Activated CD4-positive, alpha-beta T cell treated with anti-CD3 and anti-CD28 coated beads for 36 hours (primary cell): ENCODE data around the gene RAB20. TPM values are rescaled to one million over a fixed set of nuclear protein-coding genes. Genes with fewer than 3 reads are reported as not detected.

Source experiments
- ATAC-seq: fragments of 200-7000 bp; cut with Tn5 transposase; one replicate; pipeline ENCODE4 v1.10.0; 2021; ENCODE audit warnings: mild to moderate bottlenecking, moderate library complexity
- CTCF ChIA-PET: fragments of 350-600 bp; sonication (Branson Sonifier 250); formaldehyde crosslinking; loops from one replicate; lab custom pipeline; 2021; ENCODE audit warnings: antibody characterized with exemption; lab: Charles Lee
- POLR2A ChIA-PET: fragments of 350-600 bp; sonication (Branson Sonifier 250); formaldehyde crosslinking; loops from one replicate; lab custom pipeline; 2021; ENCODE audit warnings: antibody characterized with exemption, inconsistent platforms; lab: Charles Lee
- DNase-seq: peaks from one replicate; pipeline ENCODE4 v3.0.0-alpha.2; 2020
- H3K27ac Mint-ChIP-seq: one replicate; pipeline ENCODE4 v1.8.0; 2021; ENCODE audit warnings: mixed read lengths
- H3K27me3 Mint-ChIP-seq: one replicate; pipeline ENCODE4 v1.8.0; 2021; ENCODE audit warnings: mixed read lengths
- H3K36me3 Mint-ChIP-seq: one replicate; pipeline ENCODE4 v1.8.0; 2021; ENCODE audit warnings: low read depth, mixed read lengths
- H3K4me1 Mint-ChIP-seq: one replicate; pipeline ENCODE4 v1.8.0; 2021; ENCODE audit warnings: mixed read lengths
- H3K4me3 Mint-ChIP-seq: one replicate; pipeline ENCODE4 v1.8.0; 2021; ENCODE audit warnings: mild to moderate bottlenecking, moderate library complexity, mixed read lengths
- H3K9me3 Mint-ChIP-seq: one replicate; pipeline ENCODE4 v1.8.0; 2021; ENCODE audit warnings: low read depth, mixed read lengths
- intact Hi-C, 2 experiments: fragments of 100-400 bp; cut with DNase I in 1 of 2; cut with micrococcal nuclease in 1 of 2; formaldehyde crosslinking; loops; one replicate each; pipeline versions ENCODE4 v1.14.2 to v1.15.1; 2022 to 2024; cut with DNase I, micrococcal nuclease
- total RNA-seq, 2 experiments: library from RNA; stranded (reverse); gene quantifications; one replicate each; pipeline ENCODE4 v1.2.3, GENCODE V29; 2021

Gene RAB20
- total RNA-seq, 2 experiments from 2014 or later: 6.0 to 9.0 TPM

GRCh38 chr13:110517505-110518225 is 43.9 kb downstream of the RAB20 start:
- no peaks in the 10 kb centered on the region for H3K9me3 Mint-ChIP-seq
- no peak for DNase-seq
- H3K27ac Mint-ChIP-seq: no peak overlapping the region
- ChIA-PET POLR2A (no interaction called here), CTCF (interaction anchor here (0.6 kb wide), 1 partner anchor 31 kb away, joined by 3 read pairs; no protein-coding TSS in a partner anchor)
- intact Hi-C loops: no loop called here
- H3K4me1 Mint-ChIP-seq: peaks cover 11% of the 10 kb centered on the region
- no peak for ATAC-seq
- H3K36me3 Mint-ChIP-seq: no peaks in the 10 kb centered on the region
- H3K4me3 Mint-ChIP-seq: no peak overlapping the region
- H3K27me3 Mint-ChIP-seq: peaks cover 3% of the 10 kb centered on the region

DNA sequence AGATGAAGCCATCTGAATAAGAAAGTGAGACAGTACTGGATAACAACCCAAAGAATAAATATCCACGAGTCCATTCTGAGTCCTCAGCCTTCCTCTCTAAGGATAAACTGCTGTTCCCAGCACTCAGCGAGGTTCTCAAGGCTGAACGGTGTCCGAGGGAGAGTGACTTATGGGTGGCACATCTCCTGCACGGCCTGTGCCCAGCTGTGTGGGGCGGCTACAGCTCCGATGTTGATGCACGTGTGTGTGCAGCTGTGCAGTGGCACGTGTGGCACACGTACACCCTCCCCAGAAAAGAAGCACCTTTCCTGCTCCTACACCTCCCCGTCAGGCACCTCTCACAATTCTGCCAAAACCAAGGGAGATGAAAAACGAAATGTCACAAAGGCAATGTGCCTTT is 45.0 kb downstream of the RAB20 start:
- ChIA-PET CTCF (no interaction called here), POLR2A (no interaction called here)
- intact Hi-C loops: no loop called here
- Mint-ChIP-seq H3K4me1 (peaks cover 11% of the 10 kb centered on the region), H3K27ac (no peak overlapping the region), H3K4me3 (no peak overlapping the region), H3K27me3 (peaks cover 3% of the 10 kb centered on the region), H3K36me3 (no peaks in the 10 kb centered on the region), H3K9me3 (no peaks in the 10 kb centered on the region)
- ATAC-seq: no peak
- no peak for DNase-seq

- intact Hi-C loops: no loop called here
- H3K27me3 Mint-ChIP-seq: peaks cover 1% of the 10 kb centered on the region
- no peaks in the 10 kb centered on the region for H3K9me3 Mint-ChIP-seq
- DNase-seq (no peak), ATAC-seq (no peak)
- no peaks in the 10 kb centered on the region for H3K36me3 Mint-ChIP-seq
- no peak overlapping the region for H3K4me3 Mint-ChIP-seq
- CTCF ChIA-PET: no interaction called here
- peaks cover 11% of the 10 kb centered on the region for H3K4me1 Mint-ChIP-seq
- POLR2A ChIA-PET: no interaction called here
- H3K27ac Mint-ChIP-seq: no peak overlapping the region
Measured at GRCh38 chr13:110512198-110512740, 49.3 kb downstream of the RAB20 start.

- H3K36me3 Mint-ChIP-seq: no peaks in the 10 kb centered on the region
- H3K9me3 Mint-ChIP-seq: no peaks in the 10 kb centered on the region
- ATAC-seq: no peak
- ChIA-PET CTCF (no interaction called here), POLR2A (no interaction called here)
- H3K4me3 Mint-ChIP-seq: no peak overlapping the region
- peaks cover 11% of the 10 kb centered on the region for H3K4me1 Mint-ChIP-seq
- no peaks in the 10 kb centered on the region for H3K27me3 Mint-ChIP-seq
- intact Hi-C loops: no loop called here
- no peak overlapping the region for H3K27ac Mint-ChIP-seq
- no peak for DNase-seq
Measured at GRCh38 chr13:110511509-110512181, 49.9 kb downstream of the RAB20 start.

GRCh38 chr13:110509971-110510786 is 51.3 kb downstream of the RAB20 start:
- Mint-ChIP-seq H3K36me3 (no peaks in the 10 kb centered on the region), H3K4me3 (no peak overlapping the region), H3K27ac (no peak overlapping the region), H3K27me3 (no peaks in the 10 kb centered on the region), H3K4me1 (peaks cover 4% of the 10 kb centered on the region), H3K9me3 (no peaks in the 10 kb centered on the region)
- CTCF ChIA-PET: no interaction called here
- DNase-seq (no peak), ATAC-seq (peak; percentile 23)
- intact Hi-C loops: no loop called here
- POLR2A ChIA-PET: interaction anchor here (0.5 to 0.6 kb wide), 2 partner anchors 86 to 224 kb away, joined by 3 to 5 read pairs; no protein-coding TSS in a partner anchor

- ATAC-seq (no peak), DNase-seq (no peak)
- Mint-ChIP-seq H3K27me3 (no peaks in the 10 kb centered on the region), H3K36me3 (no peaks in the 10 kb centered on the region), H3K9me3 (no peaks in the 10 kb centered on the region), H3K4me3 (no peak overlapping the region), H3K27ac (no peak overlapping the region), H3K4me1 (no peaks in the 10 kb centered on the region)
- ChIA-PET CTCF (no interaction called here), POLR2A (no interaction called here)
- intact Hi-C loops: no loop called here
Measured at GRCh38 chr13:110509478-110509926, 52.0 kb downstream of the RAB20 start.

- H3K4me3 Mint-ChIP-seq: no peak overlapping the region
- no peaks in the 10 kb centered on the region for H3K27me3 Mint-ChIP-seq
- POLR2A ChIA-PET: no interaction called here
- intact Hi-C loops: no loop called here
- CTCF ChIA-PET: interaction anchor here (0.6 to 0.8 kb wide), 2 partner anchors 20 to 45 kb away, joined by 3 read pairs; no protein-coding TSS in a partner anchor
- H3K27ac Mint-ChIP-seq: no peak overlapping the region
- no peaks in the 10 kb centered on the region for H3K4me1 Mint-ChIP-seq
- no peaks in the 10 kb centered on the region for H3K36me3 Mint-ChIP-seq
- H3K9me3 Mint-ChIP-seq: no peaks in the 10 kb centered on the region
- ATAC-seq (no peak), DNase-seq (no peak)
Measured at GRCh38 chr13:110507678-110508381, 53.7 kb downstream of the RAB20 start.

GRCh38 chr13:110506859-110507566 is 54.5 kb downstream of the RAB20 start:
- Mint-ChIP-seq H3K4me1 (no peaks in the 10 kb centered on the region), H3K27me3 (peaks cover 1% of the 10 kb centered on the region), H3K27ac (no peak overlapping the region), H3K9me3 (no peaks in the 10 kb centered on the region), H3K36me3 (no peaks in the 10 kb centered on the region), H3K4me3 (no peak overlapping the region)
- DNase-seq (no peak), ATAC-seq (no peak)
- intact Hi-C loops: no loop called here
- CTCF ChIA-PET: no interaction called here
- POLR2A ChIA-PET: no interaction called here

- Mint-ChIP-seq H3K36me3 (no peaks in the 10 kb centered on the region), H3K4me1 (no peaks in the 10 kb centered on the region), H3K4me3 (no peak overlapping the region), H3K27ac (no peak overlapping the region), H3K27me3 (peaks cover 6% of the 10 kb centered on the region), H3K9me3 (no peaks in the 10 kb centered on the region)
- ChIA-PET POLR2A (no interaction called here), CTCF (no interaction called here)
- intact Hi-C loops: no loop called here
- ATAC-seq (no peak), DNase-seq (no peak)
Measured at GRCh38 chr13:110506396-110506795, 55.1 kb downstream of the RAB20 start.

- no peak overlapping the region for H3K27ac Mint-ChIP-seq
- ATAC-seq (no peak), DNase-seq (no peak)
- no peaks in the 10 kb centered on the region for H3K4me1 Mint-ChIP-seq
- CTCF ChIA-PET: no interaction called here
- POLR2A ChIA-PET: no interaction called here
- H3K4me3 Mint-ChIP-seq: no peak overlapping the region
- H3K27me3 Mint-ChIP-seq: peaks cover 11% of the 10 kb centered on the region
- peaks cover 3% of the 10 kb centered on the region for H3K9me3 Mint-ChIP-seq
- intact Hi-C loops: no loop called here
- no peaks in the 10 kb centered on the region for H3K36me3 Mint-ChIP-seq
Measured at GRCh38 chr13:110505594-110505993, 55.9 kb downstream of the RAB20 start.
